Thyroid gland (tissue), 4 donors: Measurements from ENCODE around the gene NUPR1. TPM values are rescaled to one million over a fixed set of nuclear protein-coding genes. Genes with fewer than 3 reads are reported as not detected.

Source experiments
- DNase-seq, 2 donors: peaks; one replicate each; pipeline ENCODE4 v3.0.0-alpha.2; 2019
- H3K27ac ChIP-seq, 3 donors: fragments of 200-600 bp; sonication (generic); 1 replicate in 2 of 3; 2 replicates in 1 of 3; pipeline ENCODE4 v1.5.1; 2016 to 2019; ENCODE audit warnings: mild to moderate bottlenecking in 1 of 3, moderate library complexity in 1 of 3
- H3K27me3 ChIP-seq: fragments of 200-600 bp; sonication (generic); one replicate; pipeline ENCODE4 v1.5.1; 2019
- H3K36me3 ChIP-seq, 2 donors: fragments of 200-600 bp; sonication (generic); one replicate each; pipeline ENCODE4 v1.5.1; 2016 to 2019
- H3K4me1 ChIP-seq, 2 donors: fragments of 200-600 bp; sonication (generic); one replicate each; pipeline ENCODE4 v1.5.1; 2017 to 2019
- H3K4me3 ChIP-seq, 3 donors: fragments of 200-600 bp; sonication (generic); replicated peaks in 1 of 3; 1 replicate in 2 of 3; 2 replicates in 1 of 3; pipeline ENCODE4 v1.5.1; 2016; ENCODE audit warnings: mild to moderate bottlenecking in 1 of 3
- H3K9me3 ChIP-seq: fragments of 200-600 bp; sonication (generic); one replicate; pipeline ENCODE4 v1.5.1; 2017
- POLR2A ChIP-seq, 2 donors: fragments of 450-650 bp; IDR thresholded peaks; one replicate each; pipeline ENCODE4 v1.6.1; 2017; ENCODE audit warnings: antibody characterized with exemption in 2 of 2, mild to moderate bottlenecking in 2 of 2, moderate library complexity in 1 of 2
- WGBS, 2 donors: methylation state at CpG; one replicate each; pipeline ENCODE4 v1.1.5; 2017; 5-methylcytosine and 5-hydroxymethylcytosine counted together
- intact Hi-C: fragments of 100-400 bp; cut with DNase I; formaldehyde crosslinking; loops from one replicate; pipeline ENCODE4 v1.15.1; 2023
- total RNA-seq, 4 donors: library from RNA; depleted of rRNA; stranded (reverse); fragments of >200 nt; gene quantifications; one replicate each; pipeline ENCODE4 v1.2.3, GENCODE V29; 2016
- TF ChIP-seq, protein P1 (sequence below), 6 experiments: fragments of 200-600 bp in 3 of 6; fragments of 450-650 bp in 3 of 6; sonication (generic) in 3 of 6; IDR thresholded peaks; one replicate each; pipeline ENCODE4 v1.5.1; 2016 to 2019; ENCODE audit warnings: antibody characterized with exemption in 6 of 6, mild to moderate bottlenecking in 2 of 6, inconsistent platforms in 1 of 6, moderate library complexity in 1 of 6

Gene NUPR1
- total RNA-seq, 4 donors from 2014 or later, result 53.3 to 1,103 (median 535) TPM

DNA sequence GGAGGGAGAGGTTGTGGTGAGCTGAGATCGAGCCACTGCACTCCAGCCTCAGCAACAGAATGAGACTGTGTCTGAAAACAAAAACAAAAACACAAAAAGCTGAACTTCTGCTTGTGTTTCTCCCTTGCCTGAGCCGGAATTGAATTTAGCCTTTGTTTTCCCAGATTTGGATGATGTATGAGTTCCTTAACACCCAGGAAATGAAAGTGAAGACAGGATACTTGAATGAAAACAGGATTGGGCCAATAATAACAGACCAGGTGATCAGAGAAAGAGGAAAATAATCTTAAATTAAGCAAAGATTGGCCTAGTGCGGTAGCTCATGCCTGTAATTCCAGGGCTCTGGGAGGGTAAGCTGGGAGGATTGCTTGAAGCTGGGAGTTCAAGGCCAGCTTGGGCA, 1.6 kb upstream of the NUPR1 start:
- no peak for DNase-seq
- Histone ChIP-seq H3K27me3 (no peaks in the 10 kb centered on the region), H3K9me3 (no peaks in the 10 kb centered on the region), H3K4me1 (peaks cover 22 to 30% of the 10 kb centered on the region in 2 donors), H3K36me3 (peaks cover 0 to 7% of the 10 kb centered on the region in 2 donors), H3K4me3 (no peak overlapping the region), H3K27ac (peak overlapping the region; percentile 92 to 98 (median 97))
- intact Hi-C loops, result no loop called here
- TF ChIP-seq, protein P1, sequence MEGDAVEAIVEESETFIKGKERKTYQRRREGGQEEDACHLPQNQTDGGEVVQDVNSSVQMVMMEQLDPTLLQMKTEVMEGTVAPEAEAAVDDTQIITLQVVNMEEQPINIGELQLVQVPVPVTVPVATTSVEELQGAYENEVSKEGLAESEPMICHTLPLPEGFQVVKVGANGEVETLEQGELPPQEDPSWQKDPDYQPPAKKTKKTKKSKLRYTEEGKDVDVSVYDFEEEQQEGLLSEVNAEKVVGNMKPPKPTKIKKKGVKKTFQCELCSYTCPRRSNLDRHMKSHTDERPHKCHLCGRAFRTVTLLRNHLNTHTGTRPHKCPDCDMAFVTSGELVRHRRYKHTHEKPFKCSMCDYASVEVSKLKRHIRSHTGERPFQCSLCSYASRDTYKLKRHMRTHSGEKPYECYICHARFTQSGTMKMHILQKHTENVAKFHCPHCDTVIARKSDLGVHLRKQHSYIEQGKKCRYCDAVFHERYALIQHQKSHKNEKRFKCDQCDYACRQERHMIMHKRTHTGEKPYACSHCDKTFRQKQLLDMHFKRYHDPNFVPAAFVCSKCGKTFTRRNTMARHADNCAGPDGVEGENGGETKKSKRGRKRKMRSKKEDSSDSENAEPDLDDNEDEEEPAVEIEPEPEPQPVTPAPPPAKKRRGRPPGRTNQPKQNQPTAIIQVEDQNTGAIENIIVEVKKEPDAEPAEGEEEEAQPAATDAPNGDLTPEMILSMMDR (IDR thresholded peaks at IDR 0.05), result no peak
- TF ChIP-seq POLR2A (IDR thresholded peaks at IDR 0.05), result no peak
- WGBS, 2 donors, result 82 to 88% methylated on average over 3 of the region's 3 CpGs

DNA sequence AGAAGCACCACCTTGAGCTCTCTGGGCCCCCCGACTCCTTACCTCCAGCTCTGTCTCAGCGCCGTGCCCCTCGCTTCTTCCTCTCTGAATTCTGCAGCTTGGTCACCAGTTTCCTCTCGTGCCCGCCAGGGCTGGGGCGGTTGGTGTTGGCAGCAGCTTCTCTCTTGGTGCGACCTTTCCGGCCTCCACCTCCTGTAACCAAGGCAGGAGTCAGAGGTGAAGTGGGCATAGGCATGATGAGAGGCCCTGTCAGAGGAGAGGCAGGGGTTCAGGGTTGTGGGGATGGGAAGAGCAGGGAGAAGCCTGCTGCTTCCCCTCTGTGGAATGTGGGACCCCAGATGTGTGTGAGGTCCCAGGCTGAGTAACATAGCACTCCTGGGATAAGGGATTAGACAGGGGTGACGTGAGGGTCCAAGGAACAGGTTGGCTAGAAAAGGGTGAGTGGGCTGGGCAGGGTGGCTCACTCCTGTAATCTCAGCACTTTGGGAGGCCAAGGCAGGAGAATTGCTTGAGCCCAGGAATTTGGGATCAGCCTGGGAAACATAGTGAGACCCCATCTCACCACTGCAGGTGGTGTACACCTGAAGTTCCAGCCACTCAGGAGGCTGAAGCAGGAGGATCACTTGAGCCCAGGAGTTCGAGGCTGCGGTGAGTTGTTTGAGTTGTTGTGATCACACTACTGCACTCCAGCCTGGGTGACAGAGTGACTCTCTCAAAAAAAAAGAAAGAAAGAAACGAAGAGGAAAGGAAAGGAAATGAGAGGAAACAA, 626 bp downstream of the NUPR1 start:
- peak; percentile 37 to 51 for DNase-seq
- H3K9me3 ChIP-seq, result no peaks in the 10 kb centered on the region
- H3K4me3 ChIP-seq, result peak overlapping the region; percentile 43 to 61 (median 59)
- peaks cover 0 to 7% of the 10 kb centered on the region in 2 donors for H3K36me3 ChIP-seq
- WGBS, 2 donors, result 73 to 86% methylated on average over 13 of the region's 13 CpGs
- intact Hi-C loops, result no loop called here
- TF ChIP-seq, protein P1 (IDR thresholded peaks at IDR 0.05), result no peak
- peak in 1 of 2 donors; percentile 5 for TF ChIP-seq POLR2A (IDR thresholded peaks at IDR 0.05)
- peak overlapping the region; percentile 92 to 98 (median 97) for H3K27ac ChIP-seq
- peaks cover 31 to 40% of the 10 kb centered on the region in 2 donors for H3K4me1 ChIP-seq
- no peaks in the 10 kb centered on the region for H3K27me3 ChIP-seq

DNA sequence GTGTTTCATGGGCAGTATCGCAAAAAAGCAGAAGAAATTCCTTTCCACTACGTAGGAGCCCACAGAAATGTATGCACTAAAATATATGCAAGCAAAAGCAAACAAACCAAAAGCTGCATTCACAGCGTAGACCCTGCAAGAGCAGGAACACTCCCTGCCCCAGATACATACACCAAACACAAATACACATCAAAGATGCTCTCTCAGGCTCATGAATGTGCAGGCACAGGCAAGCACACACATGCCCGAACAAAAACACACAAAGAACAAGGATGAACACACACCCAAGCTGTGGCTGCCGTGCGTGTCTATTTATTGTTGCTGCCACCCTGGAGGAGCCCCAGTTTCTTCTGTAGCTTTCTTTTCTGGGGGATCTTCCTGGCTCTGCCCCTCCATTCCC, 1.7 kb downstream of the NUPR1 start:
- DNase-seq, result no peak
- Histone ChIP-seq H3K4me1 (peaks cover 41 to 50% of the 10 kb centered on the region in 2 donors), H3K4me3 (peak overlapping the region; percentile 43 to 61 (median 59)), H3K27me3 (no peaks in the 10 kb centered on the region), H3K27ac (peak overlapping the region; percentile 92 to 98 (median 97)), H3K9me3 (no peaks in the 10 kb centered on the region), H3K36me3 (peaks cover 0 to 7% of the 10 kb centered on the region in 2 donors)
- intact Hi-C loops, result no loop called here
- no peak for TF ChIP-seq POLR2A (IDR thresholded peaks at IDR 0.05)
- TF ChIP-seq, protein P1 (IDR thresholded peaks at IDR 0.05), result no peak
- WGBS, 2 donors, result 74 to 75% methylated on average over 6 of the region's 6 CpGs

DNA sequence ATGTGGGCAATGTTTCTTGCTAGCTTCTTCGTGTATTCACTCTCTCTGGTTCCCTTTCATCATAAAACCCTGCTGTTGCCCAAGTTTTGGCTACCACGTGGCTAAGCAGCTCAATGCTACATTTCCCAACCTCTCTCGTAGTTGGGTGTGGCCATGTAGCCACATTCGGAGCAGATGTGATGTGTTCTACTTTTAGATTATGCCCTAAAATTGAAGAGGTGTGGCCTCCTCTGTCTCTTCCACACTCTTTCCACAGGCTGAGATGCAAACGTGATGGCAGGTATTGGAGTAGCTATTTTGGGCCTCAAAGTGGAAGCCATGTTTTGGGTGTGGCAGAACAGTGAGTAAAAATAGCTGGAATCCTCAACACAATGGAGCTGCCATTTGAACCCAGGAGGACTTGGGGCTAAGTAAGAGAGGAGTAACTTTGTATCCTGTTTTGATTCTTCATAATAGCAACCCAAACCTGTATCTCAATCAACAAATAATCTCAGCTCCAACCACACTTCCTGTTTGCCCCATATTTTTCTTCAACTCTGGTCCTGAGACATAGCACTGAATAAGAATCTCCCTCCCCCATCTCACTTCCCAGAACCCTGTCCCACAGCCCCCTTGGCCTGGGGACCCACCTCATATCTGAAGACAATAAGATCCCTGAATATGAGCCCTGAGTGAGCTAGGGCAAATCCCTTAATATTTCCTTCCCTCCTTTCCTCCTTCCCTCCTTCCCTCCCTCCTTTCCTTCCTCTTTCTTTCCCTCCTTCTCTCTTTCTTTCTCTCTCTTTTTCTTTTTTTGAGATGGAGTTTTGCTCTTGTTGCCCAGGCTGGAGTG, 4.0 kb downstream of the NUPR1 start:
- intact Hi-C loops, result no loop called here
- DNase-seq, result peak in 1 of 2 donors; percentile 22
- WGBS, 2 donors, result 69 to 79% methylated on average over 5 of the region's 5 CpGs
- Histone ChIP-seq H3K36me3 (peaks cover 0 to 7% of the 10 kb centered on the region in 2 donors), H3K9me3 (no peaks in the 10 kb centered on the region), H3K27ac (peak overlapping the region; percentile 46 to 97 (median 85)), H3K4me1 (peaks cover 49 to 55% of the 10 kb centered on the region in 2 donors), H3K27me3 (no peaks in the 10 kb centered on the region), H3K4me3 (no peak overlapping the region)
- TF ChIP-seq POLR2A (IDR thresholded peaks at IDR 0.05), result no peak
- TF ChIP-seq, protein P1 (IDR thresholded peaks at IDR 0.05), result no peak
